ENCODE measurements around the gene TBC1D14. TPM values are rescaled to one million over a fixed set of nuclear protein-coding genes. Genes with fewer than 3 reads are reported as not detected.
A peak's percentile ranks its signal among the peaks of the same experiment; 100 is the strongest.

TBC1D14 gene
- total and polyA plus RNA-seq, 9 of the 15 experiments (the other 6 are each of a cell fraction or from before 2014, with no cell fraction given): 2.1 to 59.6 (median 44.8) TPM

DNA sequence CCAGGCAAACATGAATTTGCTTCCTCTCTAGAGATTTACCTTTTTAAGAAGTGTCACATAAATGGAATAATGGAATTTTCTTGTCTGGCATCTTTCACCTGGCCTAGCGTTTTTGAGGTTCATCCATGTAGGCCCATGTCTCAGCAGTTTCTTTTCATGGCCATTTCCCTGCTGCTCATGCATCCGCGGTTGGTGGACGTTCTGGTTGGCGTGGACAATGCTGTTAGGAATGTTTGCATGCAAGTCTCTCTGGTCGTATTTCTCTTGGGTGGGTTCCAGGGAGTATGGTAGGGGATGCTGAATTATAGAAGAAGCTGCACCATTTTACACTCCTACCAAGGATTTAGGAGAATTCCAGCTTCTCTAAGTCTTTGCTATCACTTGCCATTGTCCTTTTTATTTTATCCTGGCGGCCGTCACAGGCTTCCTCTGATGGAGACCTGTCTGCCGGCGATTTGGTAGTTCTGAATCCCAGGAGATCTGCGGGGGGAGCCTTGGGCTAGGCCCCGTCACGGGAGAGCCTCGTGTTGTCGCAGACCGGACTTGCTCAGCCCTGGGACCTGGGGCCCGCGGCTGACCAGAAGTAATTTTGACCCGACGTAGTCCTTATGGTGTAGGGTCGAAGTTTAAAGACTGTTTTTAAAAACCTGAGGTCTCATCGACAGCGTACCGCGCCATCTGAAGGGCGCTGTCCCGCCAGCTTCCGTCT lies 76.6 kb downstream of the TBC1D14 start (continued):
- TF ChIP-seq, protein P1, sequence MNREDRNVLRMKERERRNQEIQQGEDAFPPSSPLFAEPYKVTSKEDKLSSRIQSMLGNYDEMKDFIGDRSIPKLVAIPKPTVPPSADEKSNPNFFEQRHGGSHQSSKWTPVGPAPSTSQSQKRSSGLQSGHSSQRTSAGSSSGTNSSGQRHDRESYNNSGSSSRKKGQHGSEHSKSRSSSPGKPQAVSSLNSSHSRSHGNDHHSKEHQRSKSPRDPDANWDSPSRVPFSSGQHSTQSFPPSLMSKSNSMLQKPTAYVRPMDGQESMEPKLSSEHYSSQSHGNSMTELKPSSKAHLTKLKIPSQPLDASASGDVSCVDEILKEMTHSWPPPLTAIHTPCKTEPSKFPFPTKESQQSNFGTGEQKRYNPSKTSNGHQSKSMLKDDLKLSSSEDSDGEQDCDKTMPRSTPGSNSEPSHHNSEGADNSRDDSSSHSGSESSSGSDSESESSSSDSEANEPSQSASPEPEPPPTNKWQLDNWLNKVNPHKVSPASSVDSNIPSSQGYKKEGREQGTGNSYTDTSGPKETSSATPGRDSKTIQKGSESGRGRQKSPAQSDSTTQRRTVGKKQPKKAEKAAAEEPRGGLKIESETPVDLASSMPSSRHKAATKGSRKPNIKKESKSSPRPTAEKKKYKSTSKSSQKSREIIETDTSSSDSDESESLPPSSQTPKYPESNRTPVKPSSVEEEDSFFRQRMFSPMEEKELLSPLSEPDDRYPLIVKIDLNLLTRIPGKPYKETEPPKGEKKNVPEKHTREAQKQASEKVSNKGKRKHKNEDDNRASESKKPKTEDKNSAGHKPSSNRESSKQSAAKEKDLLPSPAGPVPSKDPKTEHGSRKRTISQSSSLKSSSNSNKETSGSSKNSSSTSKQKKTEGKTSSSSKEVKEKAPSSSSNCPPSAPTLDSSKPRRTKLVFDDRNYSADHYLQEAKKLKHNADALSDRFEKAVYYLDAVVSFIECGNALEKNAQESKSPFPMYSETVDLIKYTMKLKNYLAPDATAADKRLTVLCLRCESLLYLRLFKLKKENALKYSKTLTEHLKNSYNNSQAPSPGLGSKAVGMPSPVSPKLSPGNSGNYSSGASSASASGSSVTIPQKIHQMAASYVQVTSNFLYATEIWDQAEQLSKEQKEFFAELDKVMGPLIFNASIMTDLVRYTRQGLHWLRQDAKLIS (CRISPR knock-in tag; IDR thresholded peaks at IDR 0.05): no peak
- TF ChIP-seq MBD2 (IDR thresholded peaks at IDR 0.05; ENCODE audit: borderline replicate concordance, low read depth) (no peak), ETV1 (tag; conservative IDR thresholded peaks at IDR 0.05; ENCODE audit: low read depth) (0 out of 2 replicates have a peak, but pooled peaks have one; percentile 26), KDM5B (IDR thresholded peaks at IDR 0.05; ENCODE audit: insufficient replicate concordance, low read depth, low read length) (no peak), ATF1 (CRISPR knock-in tag; IDR thresholded peaks at IDR 0.05) (no peak), ATF1 (tag; IDR thresholded peaks at IDR 0.05) (peak; percentile 47), NKRF (IDR thresholded peaks at IDR 0.05; ENCODE audit: borderline replicate concordance) (0 out of 2 replicates have a peak, but pooled peaks have one; percentile 76), PCBP1 (IDR thresholded peaks at IDR 0.05; ENCODE audit: low read depth, low read length, poor library complexity, severe bottlenecking) (no peak), PHF21A (IDR thresholded peaks at IDR 0.05; ENCODE audit: borderline replicate concordance, low read depth) (no peak), NR2C2 (CRISPR knock-in tag; IDR thresholded peaks at IDR 0.05) (no peak), NR2C2 (tag; IDR thresholded peaks at IDR 0.05) (peak; percentile 71; the same call in 1 of the 2 replicates), CCNT2 (IDR thresholded peaks at IDR 0.05; ENCODE audit: borderline replicate concordance, extremely low read depth, insufficient read length, low read depth, low read length) (no peak), RB1 (IDR thresholded peaks at IDR 0.05; ENCODE audit: low read depth) (peak; percentile 36; the same call in 1 of the 2 replicates), SMARCE1 (IDR thresholded peaks at IDR 0.05) (peak; percentile 34; the same call in 1 of the 2 replicates), ZNF3 (CRISPR knock-in tag; IDR thresholded peaks at IDR 0.05) (no peak)

Measured in K562 (cell line).